ENCODE measurements around the gene ZNF605.

ZNF605 gene

GRCh38 chr12:132954471-132955048, 1.5 kb downstream of the ZNF605 start:
- Mint-ChIP-seq H3K4me3 (peak overlapping the region; percentile 86), H3K27ac (peak overlapping the region; percentile 88), H3K9me3 (peaks cover 5% of the 10 kb centered on the region), H3K4me1 (ENCODE audit: low read depth) (peaks cover 17% of the 10 kb centered on the region), H3K36me3 (ENCODE audit: low read depth) (peaks cover 20% of the 10 kb centered on the region), H3K27me3 (no peaks in the 10 kb centered on the region)
- intact Hi-C loops (cut with micrococcal nuclease): no loop called here

GRCh38 chr12:132953771-132954170, 2.3 kb downstream of the ZNF605 start:
- H3K27me3 Mint-ChIP-seq: no peaks in the 10 kb centered on the region
- peaks cover 17% of the 10 kb centered on the region for H3K4me1 Mint-ChIP-seq (ENCODE audit: low read depth)
- intact Hi-C loops (cut with micrococcal nuclease): no loop called here
- no peak overlapping the region for H3K27ac Mint-ChIP-seq
- no peak overlapping the region for H3K4me3 Mint-ChIP-seq
- peaks cover 13% of the 10 kb centered on the region for H3K36me3 Mint-ChIP-seq (ENCODE audit: low read depth)
- no peaks in the 10 kb centered on the region for H3K9me3 Mint-ChIP-seq

- H3K9me3 Mint-ChIP-seq: no peaks in the 10 kb centered on the region
- intact Hi-C loops (cut with micrococcal nuclease): no loop called here
- H3K4me1 Mint-ChIP-seq (ENCODE audit: low read depth): peaks cover 17% of the 10 kb centered on the region
- H3K27ac Mint-ChIP-seq: no peak overlapping the region
- no peaks in the 10 kb centered on the region for H3K27me3 Mint-ChIP-seq
- peaks cover 9% of the 10 kb centered on the region for H3K36me3 Mint-ChIP-seq (ENCODE audit: low read depth)
- H3K4me3 Mint-ChIP-seq: no peak overlapping the region
Observed at GRCh38 chr12:132953163-132953425, 3.0 kb downstream of the ZNF605 start.

GRCh38 chr12:132952371-132953162, 3.5 kb downstream of the ZNF605 start:
- intact Hi-C loops (cut with micrococcal nuclease): no loop called here
- Mint-ChIP-seq H3K4me1 (ENCODE audit: low read depth) (peaks cover 17% of the 10 kb centered on the region), H3K4me3 (no peak overlapping the region)

GRCh38 chr12:132951649-132952048, 4.5 kb downstream of the ZNF605 start:
- no peaks in the 10 kb centered on the region for H3K27me3 Mint-ChIP-seq
- H3K9me3 Mint-ChIP-seq: peaks cover 4% of the 10 kb centered on the region
- intact Hi-C loops (cut with micrococcal nuclease): no loop called here
- H3K4me1 Mint-ChIP-seq (ENCODE audit: low read depth): peaks cover 15% of the 10 kb centered on the region
- H3K27ac Mint-ChIP-seq: no peak overlapping the region
- H3K4me3 Mint-ChIP-seq: no peak overlapping the region
- H3K36me3 Mint-ChIP-seq (ENCODE audit: low read depth): peaks cover 6% of the 10 kb centered on the region

More at GRCh38 chr12:132952371-132953162, 3.5 kb downstream of the ZNF605 start:
- H3K36me3 Mint-ChIP-seq (ENCODE audit: low read depth): peaks cover 9% of the 10 kb centered on the region
- no peaks in the 10 kb centered on the region for H3K27me3 Mint-ChIP-seq
- no peak overlapping the region for H3K27ac Mint-ChIP-seq
- H3K9me3 Mint-ChIP-seq: no peaks in the 10 kb centered on the region

- Mint-ChIP-seq H3K27me3 (no peaks in the 10 kb centered on the region), H3K27ac (no peak overlapping the region), H3K4me3 (no peak overlapping the region), H3K9me3 (peaks cover 11% of the 10 kb centered on the region), H3K36me3 (ENCODE audit: low read depth) (no peaks in the 10 kb centered on the region), H3K4me1 (ENCODE audit: low read depth) (peaks cover 12% of the 10 kb centered on the region)
- intact Hi-C loops (cut with micrococcal nuclease): no loop called here
Observed at GRCh38 chr12:132950844-132951535, 5.1 kb downstream of the ZNF605 start.

- no peak overlapping the region for H3K4me3 Mint-ChIP-seq
- H3K27me3 Mint-ChIP-seq: no peaks in the 10 kb centered on the region
- H3K36me3 Mint-ChIP-seq (ENCODE audit: low read depth): no peaks in the 10 kb centered on the region
- peaks cover 9% of the 10 kb centered on the region for H3K4me1 Mint-ChIP-seq (ENCODE audit: low read depth)
- H3K27ac Mint-ChIP-seq: no peak overlapping the region
- intact Hi-C loops (cut with micrococcal nuclease): no loop called here
- H3K9me3 Mint-ChIP-seq: peaks cover 19% of the 10 kb centered on the region
Observed at GRCh38 chr12:132949936-132950837, 5.9 kb downstream of the ZNF605 start.

GRCh38 chr12:132948146-132949066, 7.7 kb downstream of the ZNF605 start:
- H3K9me3 Mint-ChIP-seq: peaks cover 35% of the 10 kb centered on the region
- no peak overlapping the region for H3K27ac Mint-ChIP-seq
- intact Hi-C loops (cut with micrococcal nuclease): no loop called here
- H3K36me3 Mint-ChIP-seq (ENCODE audit: low read depth): no peaks in the 10 kb centered on the region
- no peaks in the 10 kb centered on the region for H3K4me1 Mint-ChIP-seq (ENCODE audit: low read depth)
- no peaks in the 10 kb centered on the region for H3K27me3 Mint-ChIP-seq
- no peak overlapping the region for H3K4me3 Mint-ChIP-seq

- Mint-ChIP-seq H3K4me3 (no peak overlapping the region), H3K36me3 (ENCODE audit: low read depth) (no peaks in the 10 kb centered on the region), H3K27me3 (no peaks in the 10 kb centered on the region), H3K9me3 (peaks cover 53% of the 10 kb centered on the region), H3K4me1 (ENCODE audit: low read depth) (no peaks in the 10 kb centered on the region), H3K27ac (no peak overlapping the region)
- intact Hi-C loops (cut with micrococcal nuclease): no loop called here
Observed at GRCh38 chr12:132946246-132946820, 9.8 kb downstream of the ZNF605 start.

GRCh38 chr12:132945806-132946205, 10.3 kb downstream of the ZNF605 start:
- H3K36me3 Mint-ChIP-seq (ENCODE audit: low read depth): no peaks in the 10 kb centered on the region
- no peaks in the 10 kb centered on the region for H3K4me1 Mint-ChIP-seq (ENCODE audit: low read depth)
- H3K4me3 Mint-ChIP-seq: no peak overlapping the region
- H3K27me3 Mint-ChIP-seq: no peaks in the 10 kb centered on the region
- peaks cover 58% of the 10 kb centered on the region for H3K9me3 Mint-ChIP-seq
- H3K27ac Mint-ChIP-seq: no peak overlapping the region
- intact Hi-C loops (cut with micrococcal nuclease): no loop called here

- peaks cover 77% of the 10 kb centered on the region for H3K9me3 Mint-ChIP-seq
- peaks cover 14% of the 10 kb centered on the region for H3K36me3 Mint-ChIP-seq (ENCODE audit: low read depth)
- H3K4me1 Mint-ChIP-seq (ENCODE audit: low read depth): no peaks in the 10 kb centered on the region
- H3K27ac Mint-ChIP-seq: no peak overlapping the region
- no peak overlapping the region for H3K4me3 Mint-ChIP-seq
- intact Hi-C loops (cut with micrococcal nuclease): no loop called here
- H3K27me3 Mint-ChIP-seq: no peaks in the 10 kb centered on the region
Observed at GRCh38 chr12:132942611-132943010, 13.5 kb downstream of the ZNF605 start.

- H3K4me3 Mint-ChIP-seq: no peak overlapping the region
- H3K36me3 Mint-ChIP-seq (ENCODE audit: low read depth): peaks cover 14% of the 10 kb centered on the region
Observed at GRCh38 chr12:132941336-132941954, 14.7 kb downstream of the ZNF605 start.

More at GRCh38 chr12:132941336-132941954, 14.7 kb downstream of the ZNF605 start:
- intact Hi-C loops (cut with micrococcal nuclease): no loop called here
- Mint-ChIP-seq H3K4me1 (ENCODE audit: low read depth) (no peaks in the 10 kb centered on the region), H3K27ac (no peak overlapping the region), H3K9me3 (peaks cover 83% of the 10 kb centered on the region), H3K27me3 (no peaks in the 10 kb centered on the region)

All from dendritic cell treated with granulocyte-macrophage colony-stimulating factor and Interleukin-4, amounts not matched to agents 40 ng/mL and 50 ng/mL, for 4 days (primary cell).